OCI-LY7 (cell line): ENCODE results near the gene AATF.

Experiments
- CTCF ChIP-seq: fragments of 200-600 bp; sonication (generic); conservative IDR thresholded peaks from 2 replicates; pipeline ENCODE4 v1.5.1; 2014; ENCODE audit warnings: mild to moderate bottlenecking, antibody characterized with exemption, low read length, moderate library complexity, mixed read lengths
- EZH2phosphoT487 ChIP-seq: fragments of 200-600 bp; sonication (generic); IDR thresholded peaks from 2 replicates; pipeline ENCODE4 v1.6.1; 2018; ENCODE audit warnings: low read depth, borderline replicate concordance, mild to moderate bottlenecking, mixed run types, antibody characterized with exemption, low read length, moderate library complexity, mixed read lengths

DNA sequence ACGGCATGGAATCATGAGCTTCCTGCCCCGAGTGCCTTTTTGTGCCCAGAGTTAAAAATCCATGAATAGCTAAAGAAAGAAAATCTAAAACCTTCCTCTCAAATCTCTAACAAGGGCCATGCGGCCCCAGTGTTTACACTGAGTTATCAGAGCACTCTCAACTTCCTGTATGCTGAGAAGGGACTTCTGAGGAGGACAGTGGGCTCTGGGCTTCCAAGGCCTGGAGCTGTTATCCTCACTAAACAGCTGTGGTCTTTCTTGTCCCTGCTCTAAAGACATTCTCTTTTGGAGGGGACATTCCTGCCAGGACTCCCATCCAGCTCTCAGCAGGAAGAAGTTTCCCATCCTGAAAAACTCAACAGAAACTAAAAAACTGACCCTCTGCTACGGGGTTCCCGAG, 135.6 kb downstream of the AATF start:
- no peak for TF ChIP-seq CTCF
- TF ChIP-seq EZH2phosphoT487, result no peak
